Spleen (tissue), 11 donors: ENCODE results near the gene PSMG2. TPM values are rescaled to one million over a fixed set of nuclear protein-coding genes. Genes with fewer than 3 reads are reported as not detected.

Experiments used
- DNase-seq: peaks from one replicate; pipeline ENCODE4 v3.0.0-alpha.2; 2020
- H3K27ac ChIP-seq, 8 donors: fragments of 200-600 bp; sonication (generic) in 7 of 8; 1 replicate in 4 of 8; 2 replicates in 4 of 8; pipeline versions ENCODE4 v1.5.0 to v1.8.0; 2016 to 2021; ENCODE audit warnings: inconsistent platforms in 4 of 8, mild to moderate bottlenecking in 4 of 8, moderate library complexity in 1 of 8
- H3K27me3 ChIP-seq, 7 donors: fragments of 200-600 bp; sonication (generic) in 6 of 7; replicated peaks in 1 of 7; 1 replicate in 4 of 7; 2 replicates in 3 of 7; pipeline versions ENCODE4 v1.5.0 to v1.8.0; 2016 to 2021; ENCODE audit warnings: inconsistent platforms in 3 of 7, mild to moderate bottlenecking in 1 of 7
- H3K36me3 ChIP-seq, 6 donors: fragments of 200-600 bp; sonication (generic) in 5 of 6; 1 replicate in 4 of 6; 2 replicates in 2 of 6; pipeline versions ENCODE4 v1.5.0 to v1.8.0; 2016 to 2021; ENCODE audit warnings: inconsistent platforms in 2 of 6
- H3K4me1 ChIP-seq, 6 donors: fragments of 200-600 bp; sonication (generic) in 5 of 6; 1 replicate in 3 of 6; 2 replicates in 3 of 6; pipeline versions ENCODE4 v1.5.0 to v1.8.0; 2016 to 2021; ENCODE audit warnings: inconsistent platforms in 3 of 6
- H3K4me3 ChIP-seq, 8 donors: fragments of 200-600 bp; sonication (generic) in 7 of 8; 1 replicate in 4 of 8; 2 replicates in 4 of 8; pipeline versions ENCODE4 v1.5.0 to v1.8.0; 2016 to 2021; ENCODE audit warnings: inconsistent platforms in 4 of 8, mild to moderate bottlenecking in 4 of 8, moderate library complexity in 2 of 8
- H3K9me3 ChIP-seq, 8 donors: fragments of 200-600 bp; sonication (generic) in 7 of 8; 1 replicate in 4 of 8; 2 replicates in 4 of 8; pipeline versions ENCODE4 v1.5.0 to v1.8.0; 2016 to 2021; ENCODE audit warnings: inconsistent platforms in 4 of 8
- CTCF ChIP-seq, 11 experiments: fragments of 200-600 bp in 7 of 11; fragments of 450-650 bp in 4 of 11; sonication (generic) in 4 of 11; IDR thresholded peaks in 8 of 11; conservative IDR thresholded peaks in 3 of 11; 1 replicate in 7 of 11; 2 replicates in 4 of 11; pipeline versions ENCODE4 v1.4.0 to v1.8.0; 2016 to 2021; ENCODE audit warnings: antibody characterized with exemption in 11 of 11, inconsistent platforms in 4 of 11, mild to moderate bottlenecking in 1 of 11
- POLR2A ChIP-seq, 3 donors: fragments of 450-650 bp; IDR thresholded peaks; one replicate each; pipeline ENCODE4 v1.5.1; 2017; ENCODE audit warnings: antibody characterized with exemption in 3 of 3, mild to moderate bottlenecking in 1 of 3
- POLR2AphosphoS5 ChIP-seq, 3 donors: sonication (generic); formaldehyde crosslinking; IDR thresholded peaks; one replicate each; pipeline ENCODE4 v1.5.1; 2017; ENCODE audit warnings: antibody characterized with exemption in 3 of 3
- WGBS, 5 donors: extraction: QIAGEN DNeasy Blood & Tissue Kit in 3 of 5; methylation state at CpG; one replicate each; pipeline versions ENCODE4 v1.1.5 to v1.1.7; 2013 to 2018; 5-methylcytosine and 5-hydroxymethylcytosine counted together
- intact Hi-C: fragments of 100-400 bp; cut with DNase I; formaldehyde crosslinking; loops from one replicate; pipeline ENCODE4 v1.15.0; 2023; ENCODE audit warnings: low total_unique reads
- polyA plus RNA-seq, 3 donors: library from polyadenylated mRNA; stranded (reverse); fragments of 200-250 nt; gene quantifications; one replicate each; pipeline ENCODE4 v1.2.1, GENCODE V29; 2013
- total RNA-seq, 7 donors: library from RNA; depleted of rRNA in 3 of 7; stranded (reverse); fragments of >200 nt in 3 of 7; fragmentation: NEBNext Ultra II Directional in 4 of 7; extraction: Animal tissue kit (Norgen Biotek cat#: 25700) in 4 of 7; gene quantifications; one replicate each; pipeline versions ENCODE4 v1.1.0 to v1.2.1, GENCODE V29; 2016 to 2021
- donor health status: healthy with polysubstance abuse.
- donor health status: DM: no; HTN: no; CAD: no; lungs with moderate emphysema.
- donor health status: DM: no; HTN: no; CAD: no.
- donor health status: Bipolar disorder and iron deficiency.
- donor health status: healthy.
- donor health status: DM: no; HTN: no; CAD: no.
- donor health status: DM: yes; HTN: yes; CAD: no.

PSMG2 gene
- total and polyA plus RNA-seq, 10 donors: 50.0 to 98.6 (median 73.3) TPM

GRCh38 chr18:12722731-12723130, 19.9 kb downstream of the PSMG2 start:
- intact Hi-C loops: no loop called here
- Histone ChIP-seq H3K27me3 (no peaks in the 10 kb centered on the region), H3K4me1 (peaks cover 0 to 8% (median 0%) of the 10 kb centered on the region in 6 donors), H3K36me3 (peaks cover 4 to 93% (median 81%) of the 10 kb centered on the region in 6 donors), H3K9me3 (no peaks in the 10 kb centered on the region), H3K27ac (no peak overlapping the region), H3K4me3 (no peak overlapping the region)
- DNase-seq: no peak
- WGBS, 5 donors: 82 to 96% (median 84%) methylated on average over 6 to 7 of the region's 7 CpGs
- TF ChIP-seq CTCF (IDR thresholded peaks at IDR 0.05 in 8 of 11, conservative IDR thresholded peaks at IDR 0.05 in 3 of 11) (no peak), POLR2AphosphoS5 (IDR thresholded peaks at IDR 0.05) (no peak), POLR2A (IDR thresholded peaks at IDR 0.05) (no peak)

GRCh38 chr18:12726331-12726730, 23.5 kb downstream of the PSMG2 start:
- TF ChIP-seq CTCF (IDR thresholded peaks at IDR 0.05 in 8 of 11, conservative IDR thresholded peaks at IDR 0.05 in 3 of 11): no peak
- no peak for TF ChIP-seq POLR2A (IDR thresholded peaks at IDR 0.05)
- TF ChIP-seq POLR2AphosphoS5 (IDR thresholded peaks at IDR 0.05): no peak
- 41 to 63% (median 55%) methylated on average over 4 of the region's 4 CpGs for WGBS, 5 donors
- DNase-seq: no peak
- H3K9me3 ChIP-seq: no peaks in the 10 kb centered on the region
- no peaks in the 10 kb centered on the region for H3K27me3 ChIP-seq
- intact Hi-C loops: loop anchor here (2.0 kb wide), 1 partner anchor 208 kb away; no protein-coding TSS in a partner anchor
- H3K4me3 ChIP-seq: no peak overlapping the region
- peaks cover 4 to 57% (median 54%) of the 10 kb centered on the region in 6 donors for H3K36me3 ChIP-seq
- H3K27ac ChIP-seq: no peak overlapping the region
- peaks cover 0 to 8% (median 0%) of the 10 kb centered on the region in 6 donors for H3K4me1 ChIP-seq

- no peak overlapping the region for H3K4me3 ChIP-seq
- TF ChIP-seq CTCF (IDR thresholded peaks at IDR 0.05 in 8 of 11, conservative IDR thresholded peaks at IDR 0.05 in 3 of 11) (peak; percentile 84 to 96 (median 92)), POLR2A (IDR thresholded peaks at IDR 0.05) (no peak), POLR2AphosphoS5 (IDR thresholded peaks at IDR 0.05) (peak in 1 of 3 donors; percentile 42)
- H3K4me1 ChIP-seq: peaks cover 0 to 8% (median 0%) of the 10 kb centered on the region in 6 donors
- 65 to 77% (median 69%) methylated on average over 14 of the region's 14 CpGs for WGBS, 5 donors
- H3K27me3 ChIP-seq: no peaks in the 10 kb centered on the region
- H3K9me3 ChIP-seq: no peaks in the 10 kb centered on the region
- intact Hi-C loops: loop anchor here (2.0 kb wide), 1 partner anchor 208 kb away; no protein-coding TSS in a partner anchor
- no peak overlapping the region for H3K27ac ChIP-seq
- H3K36me3 ChIP-seq: peaks cover 4 to 51% (median 48%) of the 10 kb centered on the region in 6 donors
- no peak for DNase-seq
Observed at GRCh38 chr18:12726774-12727550, 24.1 kb downstream of the PSMG2 start.

GRCh38 chr18:12737243-12737902, 34.5 kb downstream of the PSMG2 start:
- 90 to 91% (median 91%) methylated on average over 19 of the region's 19 CpGs for WGBS, 5 donors
- H3K27ac ChIP-seq: no peak overlapping the region

More at GRCh38 chr18:12737243-12737902, 34.5 kb downstream of the PSMG2 start:
- Histone ChIP-seq H3K9me3 (no peaks in the 10 kb centered on the region), H3K4me1 (no peaks in the 10 kb centered on the region), H3K27me3 (no peaks in the 10 kb centered on the region), H3K4me3 (no peak overlapping the region), H3K36me3 (no peaks in the 10 kb centered on the region)
- intact Hi-C loops: no loop called here
- no peak for DNase-seq
- TF ChIP-seq CTCF (IDR thresholded peaks at IDR 0.05 in 8 of 11, conservative IDR thresholded peaks at IDR 0.05 in 3 of 11) (no peak), POLR2A (IDR thresholded peaks at IDR 0.05) (no peak), POLR2AphosphoS5 (IDR thresholded peaks at IDR 0.05) (no peak)
